H9 (cell line): ENCODE measurements around the gene AADAT. TPM values are rescaled to one million over a fixed set of nuclear protein-coding genes. Genes with fewer than 3 reads are reported as not detected.

ENCODE experiments used
- DNase-seq: peaks from one replicate; pipeline ENCODE4 v3.0.0-alpha.2; 2017
- H2AFZ ChIP-seq: one replicate; pipeline ENCODE4 v1.6.1; 2013; ENCODE audit warnings: mild to moderate bottlenecking, low read length, control low read depth, moderate library complexity
- H2AK5ac ChIP-seq: 2 replicates; pipeline ENCODE4 v1.6.1; 2013; ENCODE audit warnings: low read length, control low read depth, mixed read lengths; ENCODE audit not compliant: insufficient read length
- H2BK120ac ChIP-seq: one replicate; pipeline ENCODE4 v1.6.1; 2013; ENCODE audit warnings: low read depth, mild to moderate bottlenecking, low read length, control low read depth, inconsistent platforms; ENCODE audit not compliant: poor library complexity, severe bottlenecking
- H2BK12ac ChIP-seq: 2 replicates; pipeline ENCODE4 v1.6.1; 2013; ENCODE audit warnings: low read length, control low read depth, mixed read lengths, low read depth; ENCODE audit not compliant: insufficient read length
- H2BK15ac ChIP-seq: 2 replicates; pipeline ENCODE4 v1.6.1; 2013; ENCODE audit warnings: low read depth, low read length, control low read depth
- H2BK20ac ChIP-seq: one replicate; pipeline ENCODE4 v1.6.1; 2013; ENCODE audit warnings: low read depth, mild to moderate bottlenecking, low read length, control low read depth, inconsistent platforms; ENCODE audit not compliant: poor library complexity, severe bottlenecking
- H2BK5ac ChIP-seq: 2 replicates; pipeline ENCODE4 v1.6.1; 2013; ENCODE audit warnings: low read length, control low read depth, mixed read lengths; ENCODE audit not compliant: insufficient read length
- H3K14ac ChIP-seq: 2 replicates; pipeline ENCODE4 v1.6.1; 2013; ENCODE audit warnings: low read length, control low read depth; ENCODE audit not compliant: insufficient read depth
- H3K18ac ChIP-seq: 2 replicates; pipeline ENCODE4 v1.6.1; 2013; ENCODE audit warnings: low read depth, mild to moderate bottlenecking, mixed read lengths, low read length, control low read depth; ENCODE audit not compliant: insufficient read length
- H3K23ac ChIP-seq: 2 replicates; pipeline ENCODE4 v1.6.1; 2013; ENCODE audit warnings: low read length, control low read depth, mixed read lengths, low read depth; ENCODE audit not compliant: insufficient read length
- H3K23me2 ChIP-seq: 2 replicates; pipeline ENCODE4 v1.6.1; 2013; ENCODE audit warnings: low read depth, mild to moderate bottlenecking, mixed read lengths, low read length, control low read depth; ENCODE audit not compliant: insufficient read length, poor library complexity, severe bottlenecking
- H3K27ac ChIP-seq: 2 replicates; pipeline ENCODE4 v1.5.1; 2013; ENCODE audit warnings: low read length, control low read depth, mixed read lengths, low read depth; ENCODE audit not compliant: insufficient read length
- H3K27me3 ChIP-seq: 2 replicates; pipeline ENCODE4 v1.6.1; 2013; ENCODE audit warnings: low read length, control low read depth, inconsistent platforms; ENCODE audit not compliant: insufficient read depth
- H3K4ac ChIP-seq: 2 replicates; pipeline ENCODE4 v1.6.1; 2013; ENCODE audit warnings: low read depth, mild to moderate bottlenecking, control low read depth, inconsistent platforms, low read length, moderate library complexity
- H3K4me1 ChIP-seq: 2 replicates; pipeline ENCODE4 v1.6.1; 2013; ENCODE audit warnings: low read length, control low read depth, inconsistent platforms; ENCODE audit not compliant: insufficient read depth
- H3K4me2 ChIP-seq: 2 replicates; pipeline ENCODE4 v1.6.1; 2013; ENCODE audit warnings: low read length, control low read depth, mixed read lengths; ENCODE audit not compliant: insufficient read length, insufficient read depth
- H3K56ac ChIP-seq: 2 replicates; pipeline ENCODE4 v1.6.1; 2013; ENCODE audit warnings: low read depth, mild to moderate bottlenecking, mixed read lengths, low read length, control low read depth; ENCODE audit not compliant: insufficient read length
- H3K79me1 ChIP-seq: 2 replicates; pipeline ENCODE4 v1.6.1; 2013; ENCODE audit warnings: low read depth, mild to moderate bottlenecking, moderate library complexity, low read length, control low read depth, inconsistent platforms; ENCODE audit not compliant: insufficient read depth, poor library complexity, severe bottlenecking
- H3K79me2 ChIP-seq: 2 replicates; pipeline ENCODE4 v1.6.1; 2013; ENCODE audit warnings: low read length, control low read depth, inconsistent platforms; ENCODE audit not compliant: insufficient read depth
- H3K9ac ChIP-seq: 2 replicates; pipeline ENCODE4 v1.6.1; 2013; ENCODE audit warnings: low read length, control low read depth, mixed read lengths; ENCODE audit not compliant: insufficient read length; ENCODE audit errors: extremely low read depth
- H3K9me3 ChIP-seq: one replicate; pipeline ENCODE4 v1.6.1; 2013; ENCODE audit warnings: low read depth, low read length, inconsistent platforms; ENCODE audit not compliant: control insufficient read depth
- H3T11ph ChIP-seq: one replicate; pipeline ENCODE4 v1.6.1; 2013; ENCODE audit warnings: mild to moderate bottlenecking, low read length, control low read depth, inconsistent platforms
- H4K20me1 ChIP-seq: one replicate; pipeline ENCODE4 v1.6.1; 2013; ENCODE audit not compliant: control insufficient read depth, insufficient read length, insufficient read depth
- H4K5ac ChIP-seq: 2 replicates; pipeline ENCODE4 v1.6.1; 2013; ENCODE audit warnings: low read depth, mild to moderate bottlenecking, mixed read lengths, low read length, control low read depth; ENCODE audit not compliant: insufficient read length
- H4K8ac ChIP-seq: replicated peaks from 2 replicates; pipeline ENCODE4 v1.6.1; 2013; ENCODE audit warnings: low read length, control low read depth, mixed read lengths, low read depth; ENCODE audit not compliant: insufficient read length
- H4K91ac ChIP-seq: 2 replicates; pipeline ENCODE4 v1.6.1; 2013; ENCODE audit warnings: low read depth, mild to moderate bottlenecking, moderate library complexity, mixed read lengths, low read length, control low read depth; ENCODE audit not compliant: insufficient read length
- H3K27ac Mint-ChIP-seq, 3 experiments: 2 replicates in 2 of 3; 3 replicates in 1 of 3; pipeline ENCODE4 v1.8.0; 2020 to 2021; ENCODE audit warnings: mixed read lengths in 3 of 3, mild to moderate bottlenecking in 1 of 3, moderate library complexity in 1 of 3
- H3K27me3 Mint-ChIP-seq: 2 replicates; pipeline ENCODE4 v1.8.0; 2021; ENCODE audit warnings: low read depth, mild to moderate bottlenecking, moderate library complexity, mixed read lengths
- H3K36me3 Mint-ChIP-seq, 3 experiments: 2 replicates in 2 of 3; 3 replicates in 1 of 3; pipeline ENCODE4 v1.8.0; 2020 to 2021; ENCODE audit warnings: low read depth in 3 of 3, mixed read lengths in 3 of 3; ENCODE audit not compliant: insufficient read depth in 1 of 3
- H3K4me1 Mint-ChIP-seq, 2 experiments: 2 replicates each; pipeline ENCODE4 v1.8.0; 2020; ENCODE audit warnings: mixed read lengths in 2 of 2
- H3K4me3 Mint-ChIP-seq, 2 experiments: 2 replicates in 1 of 2; 3 replicates in 1 of 2; pipeline ENCODE4 v1.8.0; 2020 to 2021; ENCODE audit warnings: mild to moderate bottlenecking in 2 of 2, mixed read lengths in 2 of 2, moderate library complexity in 1 of 2
- H3K9me3 Mint-ChIP-seq, 2 experiments: 2 replicates in 1 of 2; 3 replicates in 1 of 2; pipeline ENCODE4 v1.8.0; 2020; ENCODE audit warnings: mild to moderate bottlenecking in 2 of 2, mixed read lengths in 2 of 2, moderate library complexity in 1 of 2
- WGBS: extraction: QIAGEN DNeasy Blood & Tissue Kit; methylation state at CpG from one replicate; pipeline ENCODE4 v1.1.7; 2013; ENCODE audit warnings: missing lambda C conversion rate, low lambda C conversion rate, mixed read lengths; ENCODE audit not compliant: insufficient read length; ENCODE audit errors: extremely low coverage; 5-methylcytosine and 5-hydroxymethylcytosine counted together
- total RNA-seq: library from RNA; stranded (reverse); gene quantifications from 2 replicates; pipeline ENCODE4 v1.2.1, GENCODE V29; 2021
- TF ChIP-seq, protein P1 (sequence below): fragments of 200-600 bp; sonication (generic); conservative IDR thresholded peaks from 3 replicates; pipeline ENCODE4 v1.8.0; 2021; ENCODE audit warnings: antibody characterized with exemption, mild to moderate bottlenecking

Gene AADAT
- total RNA-seq, 1 experiment from 2014 or later, result 14.1 TPM

DNA sequence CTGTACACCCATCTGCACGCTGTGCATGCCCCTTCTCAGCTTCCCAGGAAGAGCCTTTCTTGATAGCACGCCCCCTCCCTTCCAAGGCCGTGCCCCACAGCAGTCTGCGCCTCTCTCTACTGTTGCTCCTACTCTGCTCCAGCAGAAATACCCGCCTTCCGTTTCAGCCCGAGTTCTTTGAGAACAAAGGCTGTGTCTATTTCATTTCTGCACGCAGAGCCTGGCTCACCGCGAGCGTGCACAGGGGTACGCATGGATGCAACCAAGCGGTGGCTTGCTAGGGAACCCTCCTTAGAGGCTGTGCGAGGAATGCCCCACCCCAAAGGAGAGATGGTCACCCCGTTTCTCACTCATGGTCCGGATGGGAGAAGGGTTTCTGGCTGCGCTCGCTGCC, 485 bp downstream of the AADAT start:
- Histone ChIP-seq H2BK12ac (no peak overlapping the region), H2BK5ac (no peak overlapping the region), H3K9ac (peak overlapping the region; percentile 50), H3K4me2 (peak overlapping the region; percentile 88), H2BK20ac (no peak overlapping the region), H3K23ac (no peak overlapping the region), H3K4me1 (no peaks in the 10 kb centered on the region), H3K23me2 (peaks cover 9% of the 10 kb centered on the region), H3K79me1 (no peaks in the 10 kb centered on the region), H2BK120ac (no peak overlapping the region), H3K9me3 (no peaks in the 10 kb centered on the region), H3K14ac (peak overlapping the region; percentile 77; the same call in 1 of the 2 replicates), H2BK15ac (no peak overlapping the region), H2AFZ (no peak overlapping the region), H4K8ac (no peak overlapping the region), H3K27ac (no peak overlapping the region), H3K4ac (no peak overlapping the region), H4K91ac (no peak overlapping the region), H3K79me2 (no peaks in the 10 kb centered on the region), H4K20me1 (no peaks in the 10 kb centered on the region), H3T11ph (no peak overlapping the region), H2AK5ac (no peak overlapping the region), H4K5ac (no peak overlapping the region), H3K56ac (no peak overlapping the region), H3K27me3 (no peaks in the 10 kb centered on the region), H3K18ac (peak overlapping the region; percentile 59)
- peaks cover 10% of the 10 kb centered on the region for H3K27me3 Mint-ChIP-seq
- TF ChIP-seq, protein P1, sequence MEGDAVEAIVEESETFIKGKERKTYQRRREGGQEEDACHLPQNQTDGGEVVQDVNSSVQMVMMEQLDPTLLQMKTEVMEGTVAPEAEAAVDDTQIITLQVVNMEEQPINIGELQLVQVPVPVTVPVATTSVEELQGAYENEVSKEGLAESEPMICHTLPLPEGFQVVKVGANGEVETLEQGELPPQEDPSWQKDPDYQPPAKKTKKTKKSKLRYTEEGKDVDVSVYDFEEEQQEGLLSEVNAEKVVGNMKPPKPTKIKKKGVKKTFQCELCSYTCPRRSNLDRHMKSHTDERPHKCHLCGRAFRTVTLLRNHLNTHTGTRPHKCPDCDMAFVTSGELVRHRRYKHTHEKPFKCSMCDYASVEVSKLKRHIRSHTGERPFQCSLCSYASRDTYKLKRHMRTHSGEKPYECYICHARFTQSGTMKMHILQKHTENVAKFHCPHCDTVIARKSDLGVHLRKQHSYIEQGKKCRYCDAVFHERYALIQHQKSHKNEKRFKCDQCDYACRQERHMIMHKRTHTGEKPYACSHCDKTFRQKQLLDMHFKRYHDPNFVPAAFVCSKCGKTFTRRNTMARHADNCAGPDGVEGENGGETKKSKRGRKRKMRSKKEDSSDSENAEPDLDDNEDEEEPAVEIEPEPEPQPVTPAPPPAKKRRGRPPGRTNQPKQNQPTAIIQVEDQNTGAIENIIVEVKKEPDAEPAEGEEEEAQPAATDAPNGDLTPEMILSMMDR, result peak; percentile 9; the same call in 1 of the 3 replicates
- WGBS, result no CpG with 5 or more reads among the region's 18 CpGs
- H3K4me1 Mint-ChIP-seq, result peaks cover 23 to 24% of the 10 kb centered on the region in 2 experiments
- peak overlapping the region in 2 of 3 experiments; percentile 84 to 91; a peak in 3 of 7 replicates for H3K27ac Mint-ChIP-seq
- H3K36me3 Mint-ChIP-seq, result peaks cover 9 to 35% (median 34%) of the 10 kb centered on the region in 3 experiments
- H3K9me3 Mint-ChIP-seq, result no peaks in the 10 kb centered on the region; a peak in 1 of 5 replicates
- DNase-seq, result peak; percentile 60
- H3K4me3 Mint-ChIP-seq, result peak overlapping the region; percentile 84 to 93
